Prostate gland (tissue), 2 donors: ENCODE results near the gene PLEKHO1.

Experiments
- CTCF ChIP-seq, 4 experiments: fragments of 200-600 bp in 2 of 4; fragments of 450-650 bp in 2 of 4; sonication (generic) in 2 of 4; IDR thresholded peaks; 1 replicate in 3 of 4; 2 replicates in 1 of 4; pipeline ENCODE4 v1.5.1; 2016 to 2019; ENCODE audit warnings: antibody characterized with exemption in 4 of 4, mild to moderate bottlenecking in 2 of 4, moderate library complexity in 2 of 4
- POLR2A ChIP-seq: fragments of 450-650 bp; IDR thresholded peaks from one replicate; pipeline ENCODE4 v1.6.1; 2016; ENCODE audit warnings: antibody characterized with exemption, mild to moderate bottlenecking
- POLR2AphosphoS5 ChIP-seq: sonication (generic); formaldehyde crosslinking; IDR thresholded peaks from one replicate; pipeline ENCODE4 v1.6.1; 2017; ENCODE audit warnings: antibody characterized with exemption

- no peak for TF ChIP-seq CTCF (IDR thresholded peaks at IDR 0.05)
- TF ChIP-seq POLR2A = no peak
- no peak for TF ChIP-seq POLR2AphosphoS5
Observed at GRCh38 chr1:150192012-150192411, 42.3 kb downstream of the PLEKHO1 start.
